Stimulated activated CD4-positive, alpha-beta T cell treated with anti-CD3 and anti-CD28 coated beads, Interleukin-1b, Interleukin-23, amount 100 ng/mL, for 4 hours (primary cell): ENCODE results near the gene PTPRR.

Experiments
- DNase-seq, 2 donors: peaks; one replicate each; pipeline ENCODE4 v3.0.0-alpha.2; 2020; ENCODE audit warnings: low read depth in 2 of 2

PTPRR gene

GRCh38 chr12:70695361-70696023, 225.0 kb downstream of the PTPRR start:
- DNase-seq = no peak

- DNase-seq = no peak
Measured at GRCh38 chr12:70692681-70693288, 227.8 kb downstream of the PTPRR start.

GRCh38 chr12:70691018-70691672, 229.4 kb downstream of the PTPRR start:
- DNase-seq = no peak

GRCh38 chr12:70686907-70687306, 233.6 kb downstream of the PTPRR start:
- no peak for DNase-seq

GRCh38 chr12:70686299-70686698, 234.2 kb downstream of the PTPRR start:
- DNase-seq = no peak

GRCh38 chr12:70683976-70684375, 236.6 kb downstream of the PTPRR start:
- no peak for DNase-seq

- DNase-seq = no peak
Measured at GRCh38 chr12:70671698-70672097, 248.8 kb downstream of the PTPRR start.

GRCh38 chr12:70670948-70671347, 249.6 kb downstream of the PTPRR start:
- DNase-seq = no peak

- no peak for DNase-seq
Measured at GRCh38 chr12:70667253-70667652, 253.3 kb downstream of the PTPRR start.

GRCh38 chr12:70666364-70666763, 254.2 kb downstream of the PTPRR start:
- no peak for DNase-seq

- DNase-seq = no peak
Measured at GRCh38 chr12:70664465-70664881, 256.1 kb downstream of the PTPRR start.

- DNase-seq = no peak
Measured at GRCh38 chr12:70663838-70664237, 256.7 kb downstream of the PTPRR start.

GRCh38 chr12:70661466-70662161, 258.9 kb downstream of the PTPRR start:
- DNase-seq = no peak

- no peak for DNase-seq
Measured at GRCh38 chr12:70660620-70661219, 259.8 kb downstream of the PTPRR start.

- DNase-seq = no peak
Measured at GRCh38 chr12:70660002-70660604, 260.4 kb downstream of the PTPRR start.

- DNase-seq = no peak
Measured at GRCh38 chr12:70659077-70659606, 261.4 kb downstream of the PTPRR start.

GRCh38 chr12:70657616-70658286, 262.8 kb downstream of the PTPRR start:
- DNase-seq = no peak

- DNase-seq = no peak
Measured at GRCh38 chr12:70652451-70652850, 268.1 kb downstream of the PTPRR start.

GRCh38 chr12:70648831-70649230, 271.7 kb downstream of the PTPRR start:
- DNase-seq = no peak

- DNase-seq = no peak
Measured at GRCh38 chr12:70648191-70648590, 272.3 kb downstream of the PTPRR start.

- DNase-seq = no peak
Measured at GRCh38 chr12:70646850-70647249, 273.7 kb downstream of the PTPRR start.
